ENCODE data around the gene SUCLG2.
"Not testable (repeated sequence)": the region's sequence is repeated elsewhere in the genome, so short reads cannot be mapped to it uniquely, and the experiment has no call there.

SUCLG2 gene

GRCh38 chr3:67551361-67552016 is 102.9 kb downstream of the SUCLG2 start:
- Histone ChIP-seq H3K27me3 (no peaks in the 10 kb centered on the region), H3K36me3 (no peaks in the 10 kb centered on the region), H3K9me3 (no peaks in the 10 kb centered on the region), H3K27ac (no peak overlapping the region), H3K4me3 (ENCODE audit: low read depth in 1 of 2, low read length in 1 of 2) (no peak overlapping the region), H3K4me1 (ENCODE audit: control insufficient read depth in 1 of 2, insufficient read depth in 1 of 2, low read depth in 1 of 2, low read length in 1 of 2) (no peaks in the 10 kb centered on the region)
- TF ChIP-seq CTCF (IDR thresholded peaks at IDR 0.05) = no peak

- no peaks in the 10 kb centered on the region for H3K36me3 ChIP-seq
- TF ChIP-seq CTCF (IDR thresholded peaks at IDR 0.05) = no peak
- H3K4me1 ChIP-seq (ENCODE audit: control insufficient read depth in 1 of 2, insufficient read depth in 1 of 2, low read depth in 1 of 2, low read length in 1 of 2) = no peaks in the 10 kb centered on the region
- no peaks in the 10 kb centered on the region for H3K9me3 ChIP-seq
- H3K4me3 ChIP-seq (ENCODE audit: low read depth in 1 of 2, low read length in 1 of 2) = no peak overlapping the region
- H3K27ac ChIP-seq = no peak overlapping the region
- H3K27me3 ChIP-seq = no peaks in the 10 kb centered on the region
Measured at GRCh38 chr3:67550541-67550940, 103.9 kb downstream of the SUCLG2 start.

GRCh38 chr3:67542502-67543250 is 111.7 kb downstream of the SUCLG2 start:
- H3K4me3 ChIP-seq (ENCODE audit: low read depth in 1 of 2, low read length in 1 of 2); H3K9me3 ChIP-seq; H3K27ac ChIP-seq; H3K27me3 ChIP-seq; H3K36me3 ChIP-seq; H3K4me1 ChIP-seq (ENCODE audit: control insufficient read depth in 1 of 2, insufficient read depth in 1 of 2, low read depth in 1 of 2, low read length in 1 of 2): not testable (repeated sequence)

GRCh38 chr3:67540198-67540894 is 114.1 kb downstream of the SUCLG2 start:
- Histone ChIP-seq H3K36me3 (no peaks in the 10 kb centered on the region), H3K27ac (no peak overlapping the region), H3K9me3 (no peaks in the 10 kb centered on the region), H3K27me3 (no peaks in the 10 kb centered on the region), H3K4me3 (ENCODE audit: low read depth in 1 of 2, low read length in 1 of 2) (no peak overlapping the region), H3K4me1 (ENCODE audit: control insufficient read depth in 1 of 2, insufficient read depth in 1 of 2, low read depth in 1 of 2, low read length in 1 of 2) (no peaks in the 10 kb centered on the region)
- no peak for TF ChIP-seq CTCF (IDR thresholded peaks at IDR 0.05)

- not testable (repeated sequence) for H3K27me3 ChIP-seq; H3K4me3 ChIP-seq (ENCODE audit: low read depth in 1 of 2, low read length in 1 of 2); H3K36me3 ChIP-seq; H3K9me3 ChIP-seq; H3K4me1 ChIP-seq (ENCODE audit: control insufficient read depth in 1 of 2, insufficient read depth in 1 of 2, low read depth in 1 of 2, low read length in 1 of 2); H3K27ac ChIP-seq
Measured at GRCh38 chr3:67537203-67537602, 117.2 kb downstream of the SUCLG2 start.

- no peaks in the 10 kb centered on the region for H3K36me3 ChIP-seq
- no peak overlapping the region for H3K4me3 ChIP-seq (ENCODE audit: low read depth in 1 of 2, low read length in 1 of 2)
- no peaks in the 10 kb centered on the region for H3K4me1 ChIP-seq (ENCODE audit: control insufficient read depth in 1 of 2, insufficient read depth in 1 of 2, low read depth in 1 of 2, low read length in 1 of 2)
- no peaks in the 10 kb centered on the region for H3K9me3 ChIP-seq
- H3K27me3 ChIP-seq = no peaks in the 10 kb centered on the region
- TF ChIP-seq CTCF (IDR thresholded peaks at IDR 0.05) = no peak
- no peak overlapping the region for H3K27ac ChIP-seq
Measured at GRCh38 chr3:67535006-67535405, 119.4 kb downstream of the SUCLG2 start.

Measured in neutrophil (primary cell).